Erythroblast (primary cell): ENCODE measurements around the gene ZNF236.

Experiments used
- GATA1 ChIP-seq: IDR thresholded peaks from 2 replicates; pipeline ENCODE4 v1.6.1; 2011; ENCODE audit warnings: low read depth, mild to moderate bottlenecking, control low read depth, low read length, moderate library complexity
- POLR2A ChIP-seq: IDR thresholded peaks from 2 replicates; pipeline ENCODE4 v1.6.1; 2011; ENCODE audit warnings: mild to moderate bottlenecking, low read length

DNA sequence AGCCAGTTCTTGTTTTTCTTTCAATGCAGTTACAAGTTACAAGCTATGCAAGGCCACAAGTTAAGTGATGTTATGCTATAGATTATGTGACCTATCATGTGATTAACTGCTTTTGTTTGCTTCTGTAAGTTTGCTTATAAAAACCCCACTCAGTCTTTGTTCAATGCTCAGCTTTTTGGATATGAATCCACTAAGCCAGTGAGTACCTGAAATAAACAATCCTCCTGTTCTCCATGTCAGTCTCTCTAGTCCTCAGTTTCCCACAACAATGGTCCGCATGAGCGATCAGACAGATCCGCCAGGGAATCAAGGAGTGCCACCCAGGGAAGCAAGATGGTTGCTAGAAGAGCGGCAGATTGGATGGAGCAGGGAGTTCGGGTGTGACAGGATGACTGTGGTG lies 30.7 kb upstream of the ZNF236 start:
- no peak for TF ChIP-seq POLR2A
- no peak for TF ChIP-seq GATA1
